ENCODE data around the gene ZRANB1. TPM values are rescaled to one million over a fixed set of nuclear protein-coding genes. Genes with fewer than 3 reads are reported as not detected.

The ZRANB1 gene
- total RNA-seq, 2 donors from 2014 or later, result 24.1 to 24.9 TPM

GRCh38 chr10:125004571-125005311 is 62.8 kb downstream of the ZRANB1 start:
- no peaks in the 10 kb centered on the region for H3K9me3 ChIP-seq
- peaks cover 0 to 68% of the 10 kb centered on the region in 2 donors for H3K4me1 ChIP-seq
- no peaks in the 10 kb centered on the region for H3K27me3 ChIP-seq
- H3K4me3 ChIP-seq, result no peak overlapping the region
- no peak overlapping the region for H3K27ac ChIP-seq
- TF ChIP-seq CTCF (IDR thresholded peaks at IDR 0.05), result no peak
- DNase-seq (ENCODE audit: low spot score), result peak; percentile 54
- peaks cover 27% of the 10 kb centered on the region for H3K36me3 ChIP-seq

- TF ChIP-seq CTCF (IDR thresholded peaks at IDR 0.05), result no peak
- H3K4me1 ChIP-seq, result peaks cover 0 to 67% of the 10 kb centered on the region in 2 donors
- no peak for DNase-seq (ENCODE audit: low spot score)
- H3K4me3 ChIP-seq, result no peak overlapping the region
- no peaks in the 10 kb centered on the region for H3K27me3 ChIP-seq
- no peak overlapping the region for H3K27ac ChIP-seq
- H3K36me3 ChIP-seq, result peaks cover 23% of the 10 kb centered on the region
- no peaks in the 10 kb centered on the region for H3K9me3 ChIP-seq
Measured at GRCh38 chr10:125005312-125006187, 63.6 kb downstream of the ZRANB1 start.

- Histone ChIP-seq H3K4me3 (no peak overlapping the region), H3K4me1 (peaks cover 0 to 67% of the 10 kb centered on the region in 2 donors), H3K27me3 (no peaks in the 10 kb centered on the region), H3K9me3 (no peaks in the 10 kb centered on the region), H3K27ac (no peak overlapping the region), H3K36me3 (peaks cover 23% of the 10 kb centered on the region)
- no peak for DNase-seq (ENCODE audit: low spot score)
- no peak for TF ChIP-seq CTCF (IDR thresholded peaks at IDR 0.05)
Measured at GRCh38 chr10:125006188-125006680, 64.3 kb downstream of the ZRANB1 start.

DNA sequence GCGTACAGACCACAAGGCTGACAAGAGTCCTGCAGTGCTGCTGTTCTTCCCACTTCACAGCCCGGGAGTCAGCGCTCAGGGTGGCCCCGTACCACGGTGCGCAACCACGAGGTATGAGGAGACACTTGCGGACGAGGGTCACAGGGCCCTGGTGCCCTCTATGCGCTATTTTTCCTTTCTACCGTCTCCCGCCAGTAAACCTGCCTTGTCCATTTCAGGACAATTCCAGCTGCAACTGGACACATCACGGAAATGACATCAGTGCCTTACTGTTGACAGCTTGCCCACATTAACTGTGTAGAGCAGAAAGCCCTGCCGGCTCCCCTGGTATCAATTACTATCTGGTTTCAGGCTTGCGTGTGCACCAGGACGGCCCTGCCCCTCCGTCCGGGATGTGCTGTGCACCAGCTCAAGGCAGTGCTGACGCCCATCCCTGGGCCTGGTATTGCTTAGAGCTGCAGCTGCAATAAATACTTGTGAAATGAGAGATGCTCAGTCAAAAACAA is 65.1 kb downstream of the ZRANB1 start:
- no peak for DNase-seq (ENCODE audit: low spot score)
- H3K27me3 ChIP-seq, result no peaks in the 10 kb centered on the region

GRCh38 chr10:125007436-125007835 is 65.5 kb downstream of the ZRANB1 start:
- TF ChIP-seq CTCF (IDR thresholded peaks at IDR 0.05), result no peak
- Histone ChIP-seq H3K36me3 (peaks cover 19% of the 10 kb centered on the region), H3K27ac (peak overlapping the region in 1 of 2 donors; percentile 29), H3K9me3 (no peaks in the 10 kb centered on the region), H3K27me3 (no peaks in the 10 kb centered on the region), H3K4me3 (no peak overlapping the region), H3K4me1 (peaks cover 0 to 67% of the 10 kb centered on the region in 2 donors)
- DNase-seq (ENCODE audit: low spot score), result no peak

More for the DNA sequence above, 65.1 kb downstream of the ZRANB1 start:
- peak overlapping the region in 1 of 2 donors; percentile 29 for H3K27ac ChIP-seq
- peaks cover 0 to 67% of the 10 kb centered on the region in 2 donors for H3K4me1 ChIP-seq
- no peak overlapping the region for H3K4me3 ChIP-seq
- no peaks in the 10 kb centered on the region for H3K9me3 ChIP-seq
- peaks cover 23% of the 10 kb centered on the region for H3K36me3 ChIP-seq
- TF ChIP-seq CTCF (IDR thresholded peaks at IDR 0.05), result no peak
